ENCODE results near the gene TGFBRAP1. TPM values are rescaled to one million over a fixed set of nuclear protein-coding genes. Genes with fewer than 3 reads are reported as not detected.

TGFBRAP1 gene
- total and polyA plus RNA-seq, 2 experiments from 2014 or later = 10.4 to 18.3 TPM

- H3K9me2 ChIP-seq (replicated peaks; ENCODE audit: insufficient read depth) = no peaks in the 10 kb centered on the region
- H3K27ac ChIP-seq = no peak overlapping the region
- H3K36me3 ChIP-seq (replicated peaks; ENCODE audit: insufficient read depth, low read depth) = no peaks in the 10 kb centered on the region
- no peaks in the 10 kb centered on the region for H3K27me3 ChIP-seq
- TF ChIP-seq EZH2phosphoT487 (IDR thresholded peaks at IDR 0.05; ENCODE audit: low read depth, severe bottlenecking, unreplicated experiment) (no peak), CTCF (IDR thresholded peaks at IDR 0.05; ENCODE audit: poor library complexity) (no peak), EZH2 (IDR thresholded peaks at IDR 0.05; ENCODE audit: borderline replicate concordance) (no peak)
- DNase-seq (ENCODE audit: low spot score) = no peak
- H4K20me1 ChIP-seq (ENCODE audit: insufficient read depth, poor library complexity, severe bottlenecking) = no peaks in the 10 kb centered on the region
- 93% methylated on average over 7 of the region's 7 CpGs for WGBS (ENCODE audit: low lambda C conversion rate, missing lambda C conversion rate)
- no peak overlapping the region for H3K4me2 ChIP-seq
- H3K4me1 ChIP-seq (ENCODE audit: insufficient read depth) = no peaks in the 10 kb centered on the region
- no peak overlapping the region for H2AFZ ChIP-seq
- no peaks in the 10 kb centered on the region for H3K9me3 ChIP-seq (ENCODE audit: low read depth)
- H3K4me3 ChIP-seq = no peak overlapping the region
- H3K79me2 ChIP-seq = peaks cover 20% of the 10 kb centered on the region
Measured at GRCh38 chr2:105297216-105297615, 32.3 kb downstream of the TGFBRAP1 start.

- no peak for DNase-seq (ENCODE audit: low spot score)
- WGBS (ENCODE audit: low lambda C conversion rate, missing lambda C conversion rate) = 68% methylated on average over 7 of the region's 7 CpGs
- Histone ChIP-seq H3K4me1 (ENCODE audit: insufficient read depth) (no peaks in the 10 kb centered on the region), H3K79me2 (peaks cover 11% of the 10 kb centered on the region), H3K9me3 (ENCODE audit: low read depth) (no peaks in the 10 kb centered on the region), H3K4me3 (no peak overlapping the region), H3K27ac (no peak overlapping the region), H3K27me3 (no peaks in the 10 kb centered on the region), H2AFZ (no peak overlapping the region), H3K36me3 (replicated peaks; ENCODE audit: insufficient read depth, low read depth) (no peaks in the 10 kb centered on the region), H3K4me2 (no peak overlapping the region), H4K20me1 (ENCODE audit: insufficient read depth, poor library complexity, severe bottlenecking) (no peaks in the 10 kb centered on the region), H3K9me2 (replicated peaks; ENCODE audit: insufficient read depth) (no peaks in the 10 kb centered on the region)
- no peak for TF ChIP-seq EZH2 (IDR thresholded peaks at IDR 0.05; ENCODE audit: borderline replicate concordance)
Measured at GRCh38 chr2:105296017-105296611, 33.4 kb downstream of the TGFBRAP1 start.

- no peaks in the 10 kb centered on the region for H3K9me2 ChIP-seq (replicated peaks; ENCODE audit: insufficient read depth)
- H3K27ac ChIP-seq = no peak overlapping the region
- no peak overlapping the region for H3K4me2 ChIP-seq
- H2AFZ ChIP-seq = no peak overlapping the region
- no peaks in the 10 kb centered on the region for H3K4me1 ChIP-seq (ENCODE audit: insufficient read depth)
- TF ChIP-seq EZH2phosphoT487 (IDR thresholded peaks at IDR 0.05; ENCODE audit: low read depth, severe bottlenecking, unreplicated experiment) (no peak), CTCF (IDR thresholded peaks at IDR 0.05; ENCODE audit: poor library complexity) (peak; percentile 72), EZH2 (IDR thresholded peaks at IDR 0.05; ENCODE audit: borderline replicate concordance) (no peak)
- H3K4me3 ChIP-seq = no peak overlapping the region
- peak; percentile 80 for DNase-seq (ENCODE audit: low spot score)
- peaks cover 2% of the 10 kb centered on the region for H3K79me2 ChIP-seq
- no peaks in the 10 kb centered on the region for H3K9me3 ChIP-seq (ENCODE audit: low read depth)
- no peaks in the 10 kb centered on the region for H3K36me3 ChIP-seq (replicated peaks; ENCODE audit: insufficient read depth, low read depth)
- WGBS (ENCODE audit: low lambda C conversion rate, missing lambda C conversion rate) = 34% methylated on average over 5 of the region's 5 CpGs
- no peaks in the 10 kb centered on the region for H4K20me1 ChIP-seq (ENCODE audit: insufficient read depth, poor library complexity, severe bottlenecking)
- no peaks in the 10 kb centered on the region for H3K27me3 ChIP-seq
Measured at GRCh38 chr2:105294844-105295481, 34.6 kb downstream of the TGFBRAP1 start.

- H3K27ac ChIP-seq = no peak overlapping the region
- no peaks in the 10 kb centered on the region for H3K36me3 ChIP-seq (replicated peaks; ENCODE audit: insufficient read depth, low read depth)
Measured at GRCh38 chr2:105294046-105294445, 35.5 kb downstream of the TGFBRAP1 start.

More at GRCh38 chr2:105294046-105294445, 35.5 kb downstream of the TGFBRAP1 start:
- Histone ChIP-seq H3K9me3 (ENCODE audit: low read depth) (no peaks in the 10 kb centered on the region), H3K4me1 (ENCODE audit: insufficient read depth) (no peaks in the 10 kb centered on the region), H3K4me3 (no peak overlapping the region), H3K27me3 (no peaks in the 10 kb centered on the region), H2AFZ (no peak overlapping the region), H3K4me2 (no peak overlapping the region), H3K79me2 (no peaks in the 10 kb centered on the region), H3K9me2 (replicated peaks; ENCODE audit: insufficient read depth) (no peaks in the 10 kb centered on the region), H4K20me1 (ENCODE audit: insufficient read depth, poor library complexity, severe bottlenecking) (no peaks in the 10 kb centered on the region)
- DNase-seq (ENCODE audit: low spot score) = no peak
- 92% methylated on average over 6 of the region's 6 CpGs for WGBS (ENCODE audit: low lambda C conversion rate, missing lambda C conversion rate)
- TF ChIP-seq CTCF (IDR thresholded peaks at IDR 0.05; ENCODE audit: poor library complexity) (no peak), EZH2phosphoT487 (IDR thresholded peaks at IDR 0.05; ENCODE audit: low read depth, severe bottlenecking, unreplicated experiment) (no peak), EZH2 (IDR thresholded peaks at IDR 0.05; ENCODE audit: borderline replicate concordance) (no peak)

All from hepatocyte (in vitro differentiated cells).